ENCODE measurements around the gene C1S. TPM values are rescaled to one million over a fixed set of nuclear protein-coding genes. Genes with fewer than 3 reads are reported as not detected.

The C1S gene
- total and polyA plus RNA-seq, 2 of the 4 experiments (the other 2 are of a cell fraction): 49.6 to 85.4 TPM

DNA sequence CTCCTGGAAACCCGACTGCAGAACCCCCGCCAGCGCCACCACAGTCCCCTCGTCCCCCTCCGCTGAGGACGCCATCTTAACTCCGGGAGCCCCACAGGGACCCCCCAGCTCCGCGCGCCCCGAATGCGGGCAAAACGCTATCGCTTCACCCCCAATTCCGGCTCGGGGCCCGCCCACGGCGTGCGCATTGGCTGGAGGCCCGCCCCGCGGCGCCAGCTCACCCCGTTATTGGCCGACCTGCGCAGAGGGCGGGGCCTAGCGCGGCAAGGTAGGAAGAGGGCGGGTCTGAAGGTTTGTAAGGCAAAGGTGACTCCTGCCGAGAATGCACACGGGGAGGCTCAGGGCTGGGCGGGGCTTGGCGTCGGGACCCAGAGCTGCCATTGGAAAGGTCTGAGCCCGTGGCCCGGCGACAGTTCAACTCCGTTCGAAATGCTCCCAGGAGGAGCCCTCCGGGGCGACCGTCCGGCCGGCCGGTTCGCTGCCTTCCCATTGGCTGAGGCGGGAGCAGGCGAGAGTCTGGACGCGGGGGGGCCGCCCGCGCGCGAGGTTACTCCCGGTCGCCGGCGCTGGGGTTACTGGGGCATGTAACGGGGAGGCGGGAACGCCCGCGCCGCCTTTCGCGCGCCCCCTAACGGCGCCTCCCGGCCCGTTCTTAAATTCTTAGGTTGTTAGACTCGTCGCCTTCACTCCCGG is 42.0 kb upstream of the C1S start, which contains the start of gene LPCAT3 (continued):
- TF ChIP-seq, protein P1, sequence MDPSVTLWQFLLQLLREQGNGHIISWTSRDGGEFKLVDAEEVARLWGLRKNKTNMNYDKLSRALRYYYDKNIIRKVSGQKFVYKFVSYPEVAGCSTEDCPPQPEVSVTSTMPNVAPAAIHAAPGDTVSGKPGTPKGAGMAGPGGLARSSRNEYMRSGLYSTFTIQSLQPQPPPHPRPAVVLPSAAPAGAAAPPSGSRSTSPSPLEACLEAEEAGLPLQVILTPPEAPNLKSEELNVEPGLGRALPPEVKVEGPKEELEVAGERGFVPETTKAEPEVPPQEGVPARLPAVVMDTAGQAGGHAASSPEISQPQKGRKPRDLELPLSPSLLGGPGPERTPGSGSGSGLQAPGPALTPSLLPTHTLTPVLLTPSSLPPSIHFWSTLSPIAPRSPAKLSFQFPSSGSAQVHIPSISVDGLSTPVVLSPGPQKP (IDR thresholded peaks at IDR 0.05; ENCODE audit: borderline replicate concordance, low read depth, low read length): no peak

DNA sequence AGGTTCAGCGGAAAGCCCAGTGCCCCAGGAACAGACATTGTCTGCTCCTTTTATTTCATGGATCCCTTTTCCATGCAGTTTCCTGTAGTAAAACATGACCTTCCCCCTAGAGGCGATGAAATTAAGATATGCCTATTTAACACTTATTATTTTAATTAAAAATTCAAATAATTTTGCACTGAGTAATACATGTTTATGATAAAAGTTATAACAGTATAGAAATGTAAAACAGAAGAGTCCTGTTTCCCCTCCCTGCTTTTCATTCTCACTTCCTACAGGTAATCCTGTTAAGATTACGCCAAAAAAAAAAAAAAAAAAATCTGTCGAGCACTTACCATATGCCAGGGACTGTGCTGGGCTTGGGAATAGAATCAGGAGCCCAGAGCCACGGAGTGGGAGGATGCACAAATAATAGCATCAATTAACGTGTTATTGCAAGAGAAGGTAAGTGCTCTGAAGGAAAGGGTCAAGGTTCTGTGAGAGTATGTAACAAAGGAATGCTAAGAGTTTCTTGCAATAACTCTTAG is 41.4 kb upstream of the C1S start:
- dilution Hi-C loops (cut with HindIII; ENCODE audit: low sequenced_read_pairs, unreplicated experiment): no loop called here
- Histone ChIP-seq H3K14ac (replicated peaks; ENCODE audit: low read depth, low read length) (peak overlapping the region; percentile 37; the same call in 1 of the 2 replicates), H2BK15ac (ENCODE audit: low read depth, low read length) (no peak overlapping the region), H3K4ac (ENCODE audit: low read depth, low read length) (no peak overlapping the region; the same call in 1 of the 2 replicates), H3K27me3 (ENCODE audit: control insufficient read depth, insufficient read depth, low read length) (no peaks in the 10 kb centered on the region), H3K9ac (ENCODE audit: low read depth, low read length) (peak overlapping the region; percentile 48; the same call in 1 of the 2 replicates), H3K36me3 (ENCODE audit: control insufficient read depth, insufficient read depth, low read length) (no peaks in the 10 kb centered on the region), H2AFZ (replicated peaks; ENCODE audit: low read length, poor library complexity) (peak overlapping the region; percentile 93), H2BK120ac (ENCODE audit: low read depth, low read length) (no peak overlapping the region), H3K4me3 (ENCODE audit: insufficient read depth, low read depth, low read length) (peak overlapping the region; percentile 90; the same call in 1 of the 2 replicates), H4K91ac (ENCODE audit: insufficient read depth, low read depth, low read length) (no peak overlapping the region), H4K5ac (ENCODE audit: low read depth, low read length) (peak overlapping the region; percentile 53), H3K56ac (ENCODE audit: extremely low read depth, insufficient read depth, low read length) (no peak overlapping the region), H3K9me3 (ENCODE audit: control insufficient read depth, insufficient read depth, low read length) (no peaks in the 10 kb centered on the region), H3K27ac (ENCODE audit: insufficient read depth, low read length) (no peak overlapping the region), H2BK5ac (ENCODE audit: low read depth, low read length, poor library complexity, severe bottlenecking) (no peak overlapping the region), H2AK9ac (replicated peaks; ENCODE audit: low read depth, low read length, poor library complexity) (no peak overlapping the region), H4K20me1 (ENCODE audit: insufficient read depth, low read length) (no peaks in the 10 kb centered on the region), H3K4me2 (ENCODE audit: low read depth, low read length) (peak overlapping the region; percentile 86), H3K18ac (ENCODE audit: low read depth, low read length) (no peak overlapping the region), H2AK5ac (ENCODE audit: low read depth, low read length) (no peak overlapping the region), H3K9me1 (ENCODE audit: insufficient read depth, low read length) (no peaks in the 10 kb centered on the region; the same call in 1 of the 2 replicates), H3K79me1 (ENCODE audit: low read depth in 1 of 2, low read length in 2 of 2) (peaks cover 0 to 22% of the 10 kb centered on the region in 2 experiments; a peak in 3 of 4 replicates), H3K4me1 (ENCODE audit: control insufficient read depth, insufficient read depth, low read length) (peaks cover 5% of the 10 kb centered on the region; the same call in 1 of the 2 replicates), H3K23ac (ENCODE audit: low read depth, low read length) (peak overlapping the region; percentile 58; the same call in 1 of the 2 replicates), H4K8ac (ENCODE audit: low read depth in 2 of 2, low read length in 2 of 2) (peak overlapping the region in 1 of 2 experiments; percentile 45; a peak in 1 of 4 replicates), H2BK20ac (ENCODE audit: low read depth, low read length) (no peak overlapping the region)
- no CpG with 5 or more reads among the region's 6 CpGs for WGBS, 2 experiments (ENCODE audit: extremely low coverage in 2 of 2, insufficient read length in 1 of 2)
- CTCF ChIA-PET: no interaction called here
- no TSS peak for BruUV-seq (replicated peaks)
- DNase-seq (no peak), ATAC-seq (ENCODE audit: low read depth) (no peak)
- intact Hi-C loops (cut with micrococcal nuclease): loop anchor here (1.0 to 2.0 kb wide), 2 partner anchors 48 to 90 kb away; partner anchors contain the start of genes C1RL, EMG1 and PHB2
- POLR2A ChIA-PET (ENCODE audit: unreplicated experiment): no interaction called here
- in situ Hi-C loops (cut with MboI; ENCODE audit: low sequenced_read_pairs): no loop called here
- TF ChIP-seq SMC3 (IDR thresholded peaks at IDR 0.05; ENCODE audit: low read depth, low read length): no peak
- TF ChIP-seq, protein P1 (IDR thresholded peaks at IDR 0.05; ENCODE audit: borderline replicate concordance, low read depth, low read length): no peak
- TF ChIP-seq RAD21 (IDR thresholded peaks at IDR 0.05; ENCODE audit: low read length): no peak
- no peak for TF ChIP-seq MAFK (IDR thresholded peaks at IDR 0.05; ENCODE audit: low read depth, low read length)
- TF ChIP-seq RFX5 (IDR thresholded peaks at IDR 0.05; ENCODE audit: low read depth, low read length): no peak
- no peak for TF ChIP-seq POLR2A (IDR thresholded peaks at IDR 0.05; ENCODE audit: low read depth, low read length)
- TF ChIP-seq NFE2L2 (IDR thresholded peaks at IDR 0.05; ENCODE audit: low read depth, low read length): no peak
- no peak for TF ChIP-seq RCOR1 (IDR thresholded peaks at IDR 0.05; ENCODE audit: insufficient replicate concordance, low read length)
- TF ChIP-seq MAZ (IDR thresholded peaks at IDR 0.05; ENCODE audit: borderline replicate concordance, low read depth, low read length): no peak

Data from IMR-90 (cell line).